ENCODE results near the gene RNU1-4. TPM values are rescaled to one million over a fixed set of nuclear protein-coding genes. Genes with fewer than 3 reads are reported as not detected.
"Not testable (repeated sequence)": the region's sequence is repeated elsewhere in the genome, so short reads cannot be mapped to it uniquely, and the experiment has no call there.

The RNU1-4 gene
- total RNA-seq, 1 donor from 2014 or later, result 5,258 TPM

DNA sequence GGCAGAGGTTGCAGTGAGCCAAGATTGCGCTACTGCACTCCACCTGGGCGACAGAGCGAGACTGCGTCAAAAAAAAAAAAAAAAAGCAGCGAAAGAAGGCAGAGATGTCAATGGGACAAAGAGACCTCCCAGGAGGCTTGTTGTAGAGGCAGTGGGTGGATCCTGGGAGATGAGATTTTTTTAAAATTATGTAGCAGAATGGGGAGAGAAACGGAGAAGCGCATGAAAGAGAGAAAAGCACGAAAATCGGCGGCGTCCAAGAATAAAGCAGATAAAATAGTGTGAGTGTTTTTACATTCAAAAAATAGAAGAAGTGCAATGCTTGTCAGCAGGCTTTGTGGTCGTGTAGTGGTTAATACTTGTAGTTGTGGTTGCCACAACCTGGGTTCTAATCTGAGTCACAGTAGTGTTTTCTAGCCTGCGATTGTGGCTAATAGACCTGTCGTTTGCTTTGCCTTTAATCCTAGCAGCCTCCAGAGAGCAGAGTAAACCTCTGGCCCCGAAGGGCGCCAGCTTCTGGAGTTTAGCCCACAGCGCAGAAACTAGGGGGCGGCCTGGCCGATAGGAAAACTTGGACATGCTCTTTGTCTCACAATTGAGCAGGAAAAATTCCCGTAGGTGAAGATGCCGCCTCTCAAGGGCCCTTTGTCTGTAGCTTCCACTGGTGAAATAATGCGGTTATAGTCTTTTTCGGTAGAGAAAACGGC, 11.9 kb upstream of the RNU1-4 start:
- DNase-seq (ENCODE audit: low read depth in 2 of 2), result not testable (repeated sequence)

DNA sequence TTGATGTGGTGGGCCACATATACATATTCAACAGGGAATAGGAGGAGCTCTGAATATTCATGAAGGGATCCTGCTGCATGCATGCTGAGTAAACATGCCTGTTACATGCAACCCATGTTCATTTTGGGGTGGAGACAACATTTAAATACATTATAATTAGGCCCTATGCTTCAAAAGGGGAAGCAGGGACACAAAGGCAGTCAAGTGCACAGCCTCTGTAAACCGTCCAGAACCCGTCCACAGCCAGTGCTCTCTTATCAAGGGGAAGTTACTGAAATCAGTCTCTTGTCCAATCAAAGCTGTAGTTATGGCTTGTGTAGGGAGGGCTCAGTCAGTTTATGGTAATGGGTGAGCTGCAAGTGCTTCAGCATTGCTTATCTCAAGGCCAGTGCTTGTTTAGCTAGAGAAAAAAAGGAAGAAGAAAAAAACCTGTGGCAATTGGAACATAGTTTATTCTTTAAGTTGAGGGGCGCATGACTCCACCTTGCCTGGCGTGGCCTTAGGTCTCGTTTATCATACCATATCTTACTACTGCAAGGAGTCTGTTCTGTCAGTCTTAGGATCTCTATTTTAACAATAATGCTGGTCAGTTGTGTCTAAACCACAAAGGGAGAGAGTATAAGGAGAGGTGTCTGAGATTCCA, 7.9 kb upstream of the RNU1-4 start:
- not testable (repeated sequence) for DNase-seq (ENCODE audit: low read depth in 2 of 2)

DNA sequence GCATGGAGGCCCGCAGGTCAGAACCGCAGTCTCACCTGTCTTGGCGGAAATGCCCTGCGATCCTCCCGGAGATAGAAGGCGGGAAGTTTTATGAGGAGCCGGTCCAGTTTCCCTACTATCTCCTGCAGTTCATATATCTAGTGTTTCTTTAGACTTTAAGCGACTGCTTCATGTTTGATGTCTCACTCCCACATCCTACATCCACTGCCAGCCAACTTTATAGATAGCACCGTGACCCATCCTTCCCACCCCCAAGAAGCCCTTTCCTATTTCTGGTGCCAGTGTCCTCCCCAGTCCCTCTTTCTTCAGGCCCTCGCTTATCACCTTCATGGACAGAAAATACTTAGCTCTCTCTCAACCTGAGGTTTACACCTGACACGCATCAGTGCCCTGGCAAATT, 914 bp downstream of the RNU1-4 start:
- DNase-seq (ENCODE audit: low read depth in 2 of 2), result not testable (repeated sequence)

DNA sequence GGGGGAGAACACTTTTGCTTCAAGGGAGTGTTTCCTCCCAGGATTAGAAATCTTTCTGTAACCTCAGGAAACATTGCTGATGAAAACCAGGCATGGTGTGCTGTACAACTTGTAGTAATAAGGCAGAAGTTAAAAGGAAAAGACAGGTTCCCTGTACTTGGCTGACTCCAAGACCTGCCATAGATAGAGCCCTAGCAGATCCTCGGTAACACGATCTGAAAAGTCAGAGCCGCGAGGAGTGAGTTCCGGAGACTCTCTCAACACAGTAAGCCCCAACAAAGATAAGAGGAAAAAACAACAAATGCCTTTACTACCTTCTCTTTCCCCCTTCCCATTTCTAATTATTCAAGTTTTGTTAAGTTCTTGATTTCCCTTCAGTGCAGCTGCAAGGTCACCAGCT, 7.3 kb downstream of the RNU1-4 start:
- DNase-seq (ENCODE audit: low read depth in 2 of 2), result not testable (repeated sequence)

DNA sequence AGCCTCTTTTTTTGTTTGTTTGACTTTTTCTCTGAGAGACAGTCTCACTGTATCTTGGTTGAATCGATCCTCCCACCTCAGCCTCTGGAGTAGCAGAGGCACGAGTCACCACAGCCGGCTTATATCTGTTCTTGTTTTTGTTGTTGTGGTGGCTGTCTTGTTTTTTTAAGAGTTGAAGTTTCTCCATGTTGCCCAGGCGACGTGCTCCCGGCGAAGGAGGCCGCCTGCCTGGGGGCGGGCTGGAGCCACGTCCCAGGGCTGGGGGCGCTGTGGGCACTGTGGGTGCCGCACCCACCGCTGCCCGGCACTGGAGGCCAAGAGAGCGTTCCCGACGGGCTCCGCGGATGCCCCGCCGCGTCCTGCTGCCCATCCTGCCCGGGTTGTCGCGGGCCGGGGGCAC, 8.4 kb downstream of the RNU1-4 start:
- DNase-seq (ENCODE audit: low read depth in 2 of 2), result not testable (repeated sequence)

DNA sequence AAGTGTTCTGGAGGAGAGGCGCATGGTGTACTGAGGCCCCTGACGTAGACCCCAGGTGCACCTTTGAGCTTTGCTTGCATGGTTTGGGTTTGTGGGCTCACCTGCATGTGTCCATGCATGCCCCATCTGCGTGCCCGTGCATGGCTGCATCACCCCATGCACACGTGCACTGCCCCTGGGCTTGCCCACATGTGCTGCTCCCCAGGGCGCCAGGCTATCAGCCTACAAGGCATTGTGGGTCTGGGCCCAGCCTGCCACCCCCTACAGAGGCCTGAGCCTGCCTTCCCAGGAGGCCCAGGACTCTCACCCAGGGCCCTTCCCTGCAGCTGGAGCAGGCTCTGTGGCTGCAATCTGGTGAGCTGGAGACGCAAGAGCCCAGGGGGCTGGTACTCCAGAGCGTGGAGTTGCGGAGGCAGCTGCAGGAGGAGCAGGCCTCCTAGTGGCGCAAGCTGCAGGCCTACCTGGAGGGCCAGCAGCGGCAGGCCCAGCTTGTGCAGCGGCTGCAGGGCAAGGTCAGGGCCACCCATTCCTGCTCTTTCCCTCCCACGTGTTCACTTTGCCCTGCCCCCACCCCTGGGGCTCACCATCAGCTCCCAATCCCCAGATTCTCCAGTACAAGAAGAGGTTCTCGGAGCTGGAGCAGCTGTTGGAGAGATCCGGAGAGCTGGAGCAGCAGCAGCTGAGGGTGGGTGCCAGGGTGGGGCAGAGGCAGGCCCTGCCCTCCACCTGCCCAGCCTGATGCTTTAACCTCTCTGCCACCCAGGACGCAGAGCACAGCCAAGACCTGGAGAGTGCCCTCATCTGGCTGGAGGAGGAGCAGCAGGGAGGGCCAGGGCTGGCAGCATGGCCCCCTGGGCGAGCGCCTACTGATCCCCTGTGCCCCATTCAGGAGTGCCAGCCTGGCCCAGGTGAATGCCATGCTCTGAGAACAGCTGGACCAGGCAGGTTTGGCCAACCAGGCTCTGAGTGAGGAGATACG, 9.9 kb downstream of the RNU1-4 start:
- not testable (repeated sequence) for DNase-seq (ENCODE audit: low read depth in 2 of 2)

DNA sequence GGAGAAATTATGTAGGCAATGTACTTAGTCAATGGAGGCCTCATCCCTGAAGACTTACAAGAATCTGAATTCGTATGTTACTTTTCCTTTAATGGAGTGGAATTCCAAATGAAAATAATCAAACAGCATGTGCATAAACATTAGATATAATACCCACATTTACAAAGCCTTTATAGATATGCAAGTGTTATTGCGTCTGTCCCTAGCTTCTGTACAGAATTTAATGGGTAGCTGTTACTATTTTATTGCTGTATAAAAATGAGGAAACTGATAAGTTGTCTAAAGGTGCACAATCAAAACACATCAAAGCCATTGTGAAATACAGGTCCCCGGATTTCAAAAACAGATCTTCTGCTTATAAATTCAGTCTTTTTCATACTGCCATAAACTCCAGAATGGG, 12.5 kb downstream of the RNU1-4 start:
- not testable (repeated sequence) for DNase-seq (ENCODE audit: low read depth in 2 of 2)

DNA sequence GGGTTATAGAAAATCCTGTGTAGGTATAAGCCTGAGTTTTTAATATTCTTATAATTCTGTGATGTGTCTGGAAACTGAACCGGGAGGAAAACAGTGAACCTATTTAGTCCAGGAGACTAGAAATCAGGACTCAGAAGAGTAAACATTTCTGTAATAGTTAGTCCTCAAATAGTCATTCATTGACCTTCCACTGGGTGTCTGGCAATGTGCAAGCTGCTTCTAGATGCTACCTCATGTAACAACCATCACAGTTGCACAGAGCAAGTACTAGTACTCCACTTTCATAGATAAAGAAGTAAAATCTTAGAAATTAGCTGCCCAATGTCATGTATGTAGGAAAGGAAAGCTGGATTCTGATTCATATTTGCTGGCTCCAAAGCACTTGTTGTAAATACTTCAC, 15.1 kb downstream of the RNU1-4 start:
- not testable (repeated sequence) for DNase-seq (ENCODE audit: low read depth in 2 of 2)

DNA sequence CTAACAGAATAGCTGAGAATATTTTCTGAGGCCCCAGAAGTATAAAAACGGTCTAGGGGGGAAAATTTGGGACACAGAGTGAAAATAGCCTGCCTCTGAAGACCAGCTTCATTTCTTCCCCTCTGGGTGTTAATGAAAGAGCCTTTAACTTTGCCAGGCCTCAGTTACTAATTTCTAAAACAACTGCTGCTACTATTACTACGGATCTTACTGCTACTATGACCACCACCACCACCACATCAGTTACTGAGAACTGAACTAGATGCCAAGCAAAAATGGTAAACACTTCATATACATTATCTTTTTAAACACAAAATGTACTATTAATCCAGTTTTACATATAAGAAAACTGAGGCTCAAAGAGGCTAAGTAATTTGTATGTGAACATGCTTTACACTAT, 15.6 kb downstream of the RNU1-4 start:
- not testable (repeated sequence) for DNase-seq (ENCODE audit: low read depth in 2 of 2)

DNA sequence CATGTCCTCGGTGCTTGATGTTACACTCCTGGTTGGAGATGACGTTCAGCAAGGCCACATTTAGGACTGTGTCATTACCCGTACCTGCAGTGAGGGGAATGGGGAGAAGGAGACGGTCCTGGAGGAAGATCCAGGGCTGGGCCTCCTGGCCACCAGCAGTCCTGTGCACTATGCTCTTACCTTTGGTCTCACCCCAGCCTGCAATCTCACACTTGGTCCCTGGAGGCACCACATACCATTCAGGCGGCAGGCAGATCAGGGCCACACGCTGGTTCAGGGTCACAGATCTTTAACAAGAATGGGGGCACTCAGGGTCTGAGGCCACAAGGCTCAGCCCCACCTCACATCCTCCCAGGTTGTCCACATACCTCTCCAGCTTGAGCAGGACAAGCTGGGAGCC, 17.3 kb downstream of the RNU1-4 start:
- DNase-seq (ENCODE audit: low read depth in 2 of 2), result not testable (repeated sequence)

DNA sequence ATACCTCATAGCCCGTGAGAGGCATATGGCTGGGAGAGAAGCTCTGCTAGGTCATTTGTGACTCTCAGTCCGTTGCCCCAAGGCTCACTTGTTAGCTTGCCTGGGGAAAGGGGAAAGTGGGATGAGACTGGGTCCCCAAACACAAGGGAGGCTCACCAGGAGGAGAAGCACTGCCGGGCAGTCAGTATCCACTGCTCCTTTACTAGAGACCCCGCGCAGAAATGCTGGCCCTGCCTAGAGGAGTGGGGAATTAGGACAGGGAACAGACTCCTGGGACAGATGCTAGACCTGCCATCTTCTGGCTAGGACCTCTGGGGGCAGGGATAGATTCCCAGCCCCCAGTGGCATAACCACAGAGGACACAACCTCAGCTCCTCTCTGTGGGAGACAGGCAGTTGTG, 17.7 kb downstream of the RNU1-4 start:
- not testable (repeated sequence) for DNase-seq (ENCODE audit: low read depth in 2 of 2)

DNA sequence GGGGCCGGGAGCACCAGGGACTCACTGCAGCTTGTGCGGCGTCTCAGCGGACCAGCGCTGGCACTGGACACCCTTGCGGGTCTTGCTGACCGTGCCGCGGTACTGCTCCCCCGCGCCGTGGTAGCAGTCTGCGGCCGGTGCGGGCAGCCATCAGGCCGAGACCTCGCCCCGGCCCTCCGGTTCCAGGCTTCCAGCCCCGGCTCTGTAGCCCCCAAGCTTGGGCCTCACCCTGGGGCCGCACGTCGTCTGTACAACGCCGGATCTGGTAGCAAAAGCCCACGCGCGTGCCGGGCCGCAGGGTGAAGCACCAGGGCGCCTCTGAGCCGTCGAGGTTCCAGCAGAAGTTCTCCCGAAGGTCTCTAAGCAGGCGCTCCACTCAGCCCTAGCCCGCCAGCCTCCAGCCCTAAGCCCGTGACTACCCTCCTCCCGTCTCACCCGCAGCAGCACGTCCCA, 18.8 kb downstream of the RNU1-4 start:
- DNase-seq (ENCODE audit: low read depth in 2 of 2), result not testable (repeated sequence)

DNA sequence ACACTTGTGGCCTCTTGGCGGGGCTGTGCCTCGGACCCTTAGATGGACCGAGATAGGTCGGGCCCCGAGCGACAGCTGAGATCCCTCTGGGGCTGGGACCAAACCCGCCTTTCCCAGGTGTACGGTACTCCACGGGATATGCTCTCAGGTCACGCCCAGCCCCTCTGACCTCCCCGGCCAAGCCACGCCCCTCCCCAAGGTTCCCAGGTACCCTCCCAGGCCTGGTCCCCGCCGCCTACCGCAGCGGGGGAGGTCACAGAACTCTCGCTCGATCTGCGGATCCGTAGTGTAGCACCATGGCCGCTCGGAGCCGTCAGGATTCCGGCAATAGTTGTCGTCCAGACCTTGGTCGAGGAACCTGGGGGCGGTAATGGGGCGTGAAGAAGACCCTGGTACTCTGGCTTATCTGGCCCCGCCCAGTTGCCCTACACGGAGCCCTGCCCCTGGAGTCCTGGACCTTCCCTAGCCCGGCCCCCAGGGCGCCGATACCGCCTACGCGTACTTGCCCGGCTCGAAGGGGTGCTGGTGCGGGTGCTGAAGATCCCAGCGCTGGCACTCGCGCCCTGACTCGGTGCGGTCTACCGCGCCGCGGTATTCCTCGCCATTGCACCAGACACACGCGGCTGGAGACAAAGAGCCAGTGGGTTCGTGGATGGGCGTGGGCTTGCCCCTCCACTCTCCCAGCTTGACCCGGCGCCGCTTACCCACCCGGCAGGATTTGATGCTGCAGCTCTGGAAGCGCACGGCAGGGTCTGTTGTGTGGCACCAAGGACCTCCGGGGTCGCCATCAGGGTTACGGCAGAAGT, 19.5 kb downstream of the RNU1-4 start:
- not testable (repeated sequence) for DNase-seq (ENCODE audit: low read depth in 2 of 2)

DNA sequence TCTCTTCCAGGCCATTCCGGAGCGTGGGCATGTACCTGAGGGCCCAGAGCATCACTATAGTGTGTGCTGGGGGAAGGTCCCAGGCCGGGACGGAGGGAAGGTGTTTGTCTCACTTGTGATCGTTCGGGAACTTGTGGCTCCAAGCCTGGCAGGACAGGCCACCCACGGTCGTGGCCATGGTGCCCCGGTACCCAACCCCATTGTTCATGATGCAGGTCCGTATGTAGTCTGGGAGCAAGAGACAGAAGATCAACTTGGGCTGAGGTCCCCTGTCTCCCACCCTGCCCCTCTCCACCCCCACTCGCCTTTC, 20.1 kb downstream of the RNU1-4 start:
- not testable (repeated sequence) for DNase-seq (ENCODE audit: low read depth in 2 of 2)

DNA sequence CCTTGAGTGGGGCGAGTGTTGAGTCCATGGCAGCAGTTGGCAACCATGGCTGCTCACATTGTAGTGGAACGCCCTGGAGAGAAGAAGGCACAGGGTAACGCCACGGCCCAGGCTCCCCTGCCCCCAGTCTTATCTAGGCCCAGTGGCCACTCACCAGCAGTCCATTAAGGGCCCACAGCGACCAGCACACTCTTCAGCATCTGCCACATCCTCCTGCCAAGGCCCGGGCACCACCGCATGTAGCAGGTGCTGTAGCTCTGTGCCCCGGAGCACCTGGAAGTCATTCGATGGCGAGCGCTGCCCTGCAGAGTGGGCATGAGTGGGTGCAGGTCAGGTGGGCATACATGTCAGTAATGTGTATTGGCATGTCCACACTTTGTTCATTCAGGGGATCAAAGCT, 20.5 kb downstream of the RNU1-4 start:
- not testable (repeated sequence) for DNase-seq (ENCODE audit: low read depth in 2 of 2)

DNA sequence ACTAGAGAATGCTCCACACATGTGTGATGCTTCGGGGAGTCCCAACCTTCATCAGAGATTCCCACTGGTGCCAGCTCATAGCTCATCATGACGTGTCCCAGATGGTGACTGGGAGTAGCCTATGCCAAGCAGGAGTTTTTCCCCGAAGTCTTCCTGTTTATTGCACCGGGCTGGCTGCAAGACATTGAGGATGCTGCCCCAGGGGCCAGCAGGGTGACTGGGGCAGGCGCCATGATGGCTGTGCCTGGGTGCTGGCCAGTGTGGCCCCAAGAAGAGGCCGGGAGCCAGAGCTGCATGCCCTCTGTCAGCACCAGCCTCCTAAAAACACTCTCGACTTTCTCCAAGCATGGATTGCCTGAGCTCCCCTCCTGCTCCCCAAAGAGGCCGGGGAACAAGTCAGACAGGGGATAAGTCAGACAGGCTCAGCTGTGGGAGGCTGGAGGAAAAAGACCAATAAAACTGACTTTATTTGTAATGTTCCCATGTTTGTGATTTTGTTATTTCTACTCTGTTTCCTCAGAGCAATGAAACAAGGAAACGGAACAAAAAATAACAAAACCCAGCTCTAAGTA, 24.0 kb downstream of the RNU1-4 start:
- not testable (repeated sequence) for DNase-seq (ENCODE audit: low read depth in 2 of 2)

DNA sequence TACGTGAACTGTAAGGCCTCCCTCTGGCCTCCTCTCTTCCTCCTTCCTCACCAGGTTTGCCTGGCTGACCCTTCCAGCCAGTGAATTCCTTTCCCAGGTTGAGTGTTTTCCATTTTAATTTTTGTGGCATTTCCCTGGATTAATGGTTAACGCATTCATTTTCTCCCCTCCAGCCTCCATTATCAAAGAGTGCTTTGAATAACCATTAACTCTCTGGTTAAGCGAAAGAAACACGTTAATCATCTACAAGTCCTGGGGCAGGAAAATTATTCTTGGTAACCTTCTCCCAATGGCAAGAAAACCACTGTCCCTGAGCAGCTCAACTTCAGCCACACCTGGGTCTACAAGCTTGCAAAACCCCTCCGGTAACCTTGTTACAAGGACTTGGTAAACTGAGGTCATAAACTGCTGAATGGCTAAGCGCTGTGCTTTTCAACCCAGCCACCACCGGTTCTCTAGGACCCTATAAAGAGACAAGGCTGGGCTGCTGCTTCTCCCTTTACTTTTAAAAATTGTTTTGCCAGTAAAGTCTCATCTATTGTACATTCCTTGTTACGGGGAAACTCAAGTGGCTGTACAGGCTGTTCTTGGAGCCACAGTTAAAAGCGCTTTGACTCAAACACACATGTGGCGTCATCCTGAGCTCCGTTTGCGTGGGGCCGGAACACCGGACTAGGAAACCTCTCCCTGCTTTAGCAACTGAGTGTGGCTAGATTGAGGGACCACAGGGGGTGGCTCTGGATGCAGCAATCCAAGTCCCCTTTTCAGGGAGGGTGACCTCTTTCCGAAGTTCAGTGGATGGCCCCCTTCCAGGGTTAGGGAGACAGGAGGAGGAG, 24.7 kb downstream of the RNU1-4 start:
- DNase-seq (ENCODE audit: low read depth in 2 of 2), result not testable (repeated sequence)

DNA sequence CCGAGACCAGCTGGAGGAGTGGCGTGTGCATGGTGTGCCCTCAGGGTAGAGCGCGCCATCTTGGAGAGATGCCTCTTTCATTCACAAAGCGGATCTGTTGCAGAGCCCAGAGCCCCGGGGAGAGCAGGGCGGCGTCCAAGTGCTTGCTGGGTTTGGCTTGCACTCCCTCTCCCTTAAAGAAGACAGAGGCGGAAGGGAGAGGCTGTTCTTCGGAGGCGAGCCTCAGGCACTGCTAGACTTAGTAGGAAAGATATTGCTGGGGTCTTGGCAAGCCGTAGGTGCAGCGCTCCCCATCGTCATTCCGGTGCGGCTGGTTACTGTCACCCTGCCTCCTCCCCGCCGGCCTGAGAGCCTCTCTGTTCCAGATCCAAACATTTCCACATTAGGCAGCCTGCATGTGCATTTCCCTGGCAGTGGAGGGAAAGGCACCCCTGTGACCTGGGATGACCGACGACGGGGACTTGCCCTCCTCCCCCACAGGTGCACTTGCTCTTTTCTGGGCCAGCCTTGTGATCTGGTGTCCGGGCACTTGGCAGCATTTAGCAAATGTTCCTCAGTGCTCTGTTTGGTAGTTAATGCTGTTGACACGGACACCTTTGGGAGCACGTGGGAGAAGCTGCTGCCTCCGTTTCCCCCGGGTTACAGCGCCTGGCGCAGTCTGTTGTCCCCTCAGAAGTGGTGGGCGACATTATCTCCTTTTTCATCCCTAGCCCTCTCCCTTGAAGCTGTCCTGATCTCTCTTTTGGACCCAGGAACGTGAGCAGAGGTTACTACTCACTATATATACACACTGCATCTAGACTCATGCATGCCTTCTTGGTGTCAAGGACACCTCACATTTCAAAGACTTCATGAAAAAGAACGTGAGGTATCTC, 25.7 kb downstream of the RNU1-4 start:
- DNase-seq (ENCODE audit: low read depth in 2 of 2), result not testable (repeated sequence)
